H9 (cell line): ENCODE measurements around the gene PLEKHM1. TPM values are rescaled to one million over a fixed set of nuclear protein-coding genes. Genes with fewer than 3 reads are reported as not detected.
"Not testable (repeated sequence)": the region's sequence is repeated elsewhere in the genome, so short reads cannot be mapped to it uniquely, and the experiment has no call there.

Experiments
- DNase-seq: peaks from one replicate; pipeline ENCODE4 v3.0.0-alpha.2; 2017
- H2AFZ ChIP-seq: one replicate; pipeline ENCODE4 v1.6.1; 2013; ENCODE audit warnings: mild to moderate bottlenecking, low read length, control low read depth, moderate library complexity
- H2AK5ac ChIP-seq: 2 replicates; pipeline ENCODE4 v1.6.1; 2013; ENCODE audit warnings: low read length, control low read depth, mixed read lengths; ENCODE audit not compliant: insufficient read length
- H2BK120ac ChIP-seq: one replicate; pipeline ENCODE4 v1.6.1; 2013; ENCODE audit warnings: low read depth, mild to moderate bottlenecking, low read length, control low read depth, inconsistent platforms; ENCODE audit not compliant: poor library complexity, severe bottlenecking
- H2BK12ac ChIP-seq: 2 replicates; pipeline ENCODE4 v1.6.1; 2013; ENCODE audit warnings: low read length, control low read depth, mixed read lengths, low read depth; ENCODE audit not compliant: insufficient read length
- H2BK15ac ChIP-seq: 2 replicates; pipeline ENCODE4 v1.6.1; 2013; ENCODE audit warnings: low read depth, low read length, control low read depth
- H2BK20ac ChIP-seq: one replicate; pipeline ENCODE4 v1.6.1; 2013; ENCODE audit warnings: low read depth, mild to moderate bottlenecking, low read length, control low read depth, inconsistent platforms; ENCODE audit not compliant: poor library complexity, severe bottlenecking
- H2BK5ac ChIP-seq: 2 replicates; pipeline ENCODE4 v1.6.1; 2013; ENCODE audit warnings: low read length, control low read depth, mixed read lengths; ENCODE audit not compliant: insufficient read length
- H3K14ac ChIP-seq: 2 replicates; pipeline ENCODE4 v1.6.1; 2013; ENCODE audit warnings: low read length, control low read depth; ENCODE audit not compliant: insufficient read depth
- H3K18ac ChIP-seq: 2 replicates; pipeline ENCODE4 v1.6.1; 2013; ENCODE audit warnings: low read depth, mild to moderate bottlenecking, mixed read lengths, low read length, control low read depth; ENCODE audit not compliant: insufficient read length
- H3K23ac ChIP-seq: 2 replicates; pipeline ENCODE4 v1.6.1; 2013; ENCODE audit warnings: low read length, control low read depth, mixed read lengths, low read depth; ENCODE audit not compliant: insufficient read length
- H3K23me2 ChIP-seq: 2 replicates; pipeline ENCODE4 v1.6.1; 2013; ENCODE audit warnings: low read depth, mild to moderate bottlenecking, mixed read lengths, low read length, control low read depth; ENCODE audit not compliant: insufficient read length, poor library complexity, severe bottlenecking
- H3K27ac ChIP-seq: 2 replicates; pipeline ENCODE4 v1.5.1; 2013; ENCODE audit warnings: low read length, control low read depth, mixed read lengths, low read depth; ENCODE audit not compliant: insufficient read length
- H3K27me3 ChIP-seq: 2 replicates; pipeline ENCODE4 v1.6.1; 2013; ENCODE audit warnings: low read length, control low read depth, inconsistent platforms; ENCODE audit not compliant: insufficient read depth
- H3K4ac ChIP-seq: 2 replicates; pipeline ENCODE4 v1.6.1; 2013; ENCODE audit warnings: low read depth, mild to moderate bottlenecking, control low read depth, inconsistent platforms, low read length, moderate library complexity
- H3K4me1 ChIP-seq: 2 replicates; pipeline ENCODE4 v1.6.1; 2013; ENCODE audit warnings: low read length, control low read depth, inconsistent platforms; ENCODE audit not compliant: insufficient read depth
- H3K4me2 ChIP-seq: 2 replicates; pipeline ENCODE4 v1.6.1; 2013; ENCODE audit warnings: low read length, control low read depth, mixed read lengths; ENCODE audit not compliant: insufficient read length, insufficient read depth
- H3K56ac ChIP-seq: 2 replicates; pipeline ENCODE4 v1.6.1; 2013; ENCODE audit warnings: low read depth, mild to moderate bottlenecking, mixed read lengths, low read length, control low read depth; ENCODE audit not compliant: insufficient read length
- H3K79me1 ChIP-seq: 2 replicates; pipeline ENCODE4 v1.6.1; 2013; ENCODE audit warnings: low read depth, mild to moderate bottlenecking, moderate library complexity, low read length, control low read depth, inconsistent platforms; ENCODE audit not compliant: insufficient read depth, poor library complexity, severe bottlenecking
- H3K79me2 ChIP-seq: 2 replicates; pipeline ENCODE4 v1.6.1; 2013; ENCODE audit warnings: low read length, control low read depth, inconsistent platforms; ENCODE audit not compliant: insufficient read depth
- H3K9ac ChIP-seq: 2 replicates; pipeline ENCODE4 v1.6.1; 2013; ENCODE audit warnings: low read length, control low read depth, mixed read lengths; ENCODE audit not compliant: insufficient read length; ENCODE audit errors: extremely low read depth
- H3K9me3 ChIP-seq: one replicate; pipeline ENCODE4 v1.6.1; 2013; ENCODE audit warnings: low read depth, low read length, inconsistent platforms; ENCODE audit not compliant: control insufficient read depth
- H3T11ph ChIP-seq: one replicate; pipeline ENCODE4 v1.6.1; 2013; ENCODE audit warnings: mild to moderate bottlenecking, low read length, control low read depth, inconsistent platforms
- H4K20me1 ChIP-seq: one replicate; pipeline ENCODE4 v1.6.1; 2013; ENCODE audit not compliant: control insufficient read depth, insufficient read length, insufficient read depth
- H4K5ac ChIP-seq: 2 replicates; pipeline ENCODE4 v1.6.1; 2013; ENCODE audit warnings: low read depth, mild to moderate bottlenecking, mixed read lengths, low read length, control low read depth; ENCODE audit not compliant: insufficient read length
- H4K8ac ChIP-seq: replicated peaks from 2 replicates; pipeline ENCODE4 v1.6.1; 2013; ENCODE audit warnings: low read length, control low read depth, mixed read lengths, low read depth; ENCODE audit not compliant: insufficient read length
- H4K91ac ChIP-seq: 2 replicates; pipeline ENCODE4 v1.6.1; 2013; ENCODE audit warnings: low read depth, mild to moderate bottlenecking, moderate library complexity, mixed read lengths, low read length, control low read depth; ENCODE audit not compliant: insufficient read length
- H3K27ac Mint-ChIP-seq, 3 experiments: 2 replicates in 2 of 3; 3 replicates in 1 of 3; pipeline ENCODE4 v1.8.0; 2020 to 2021; ENCODE audit warnings: mixed read lengths in 3 of 3, mild to moderate bottlenecking in 1 of 3, moderate library complexity in 1 of 3
- H3K27me3 Mint-ChIP-seq: 2 replicates; pipeline ENCODE4 v1.8.0; 2021; ENCODE audit warnings: low read depth, mild to moderate bottlenecking, moderate library complexity, mixed read lengths
- H3K36me3 Mint-ChIP-seq, 3 experiments: 2 replicates in 2 of 3; 3 replicates in 1 of 3; pipeline ENCODE4 v1.8.0; 2020 to 2021; ENCODE audit warnings: low read depth in 3 of 3, mixed read lengths in 3 of 3; ENCODE audit not compliant: insufficient read depth in 1 of 3
- H3K4me1 Mint-ChIP-seq, 2 experiments: 2 replicates each; pipeline ENCODE4 v1.8.0; 2020; ENCODE audit warnings: mixed read lengths in 2 of 2
- H3K4me3 Mint-ChIP-seq, 2 experiments: 2 replicates in 1 of 2; 3 replicates in 1 of 2; pipeline ENCODE4 v1.8.0; 2020 to 2021; ENCODE audit warnings: mild to moderate bottlenecking in 2 of 2, mixed read lengths in 2 of 2, moderate library complexity in 1 of 2
- H3K9me3 Mint-ChIP-seq, 2 experiments: 2 replicates in 1 of 2; 3 replicates in 1 of 2; pipeline ENCODE4 v1.8.0; 2020; ENCODE audit warnings: mild to moderate bottlenecking in 2 of 2, mixed read lengths in 2 of 2, moderate library complexity in 1 of 2
- WGBS: extraction: QIAGEN DNeasy Blood & Tissue Kit; methylation state at CpG from one replicate; pipeline ENCODE4 v1.1.7; 2013; ENCODE audit warnings: missing lambda C conversion rate, low lambda C conversion rate, mixed read lengths; ENCODE audit not compliant: insufficient read length; ENCODE audit errors: extremely low coverage; 5-methylcytosine and 5-hydroxymethylcytosine counted together
- total RNA-seq: library from RNA; stranded (reverse); gene quantifications from 2 replicates; pipeline ENCODE4 v1.2.1, GENCODE V29; 2021

The PLEKHM1 gene
- total RNA-seq, 1 experiment from 2014 or later, result 20.7 TPM

- no CpG with 5 or more reads among the region's 9 CpGs for WGBS
- H3K27me3 ChIP-seq, result not testable (repeated sequence)
Observed at GRCh38 chr17:45452329-45453224, 37.9 kb downstream of the PLEKHM1 start.

GRCh38 chr17:45451660-45452059 is 38.9 kb downstream of the PLEKHM1 start:
- H3K14ac ChIP-seq, H3K79me2 ChIP-seq, H2BK12ac ChIP-seq, H2BK15ac ChIP-seq, H4K20me1 ChIP-seq, H2BK5ac ChIP-seq, H3K4me1 ChIP-seq, H3K4ac ChIP-seq, H2AK5ac ChIP-seq, H3K4me1 Mint-ChIP-seq, H3K27ac ChIP-seq, H3K4me2 ChIP-seq, H3K9me3 ChIP-seq, H3K9me3 Mint-ChIP-seq, H3K18ac ChIP-seq, H4K8ac ChIP-seq, H3K56ac ChIP-seq, H2AFZ ChIP-seq, H3K27ac Mint-ChIP-seq, H3K79me1 ChIP-seq, DNase-seq, H3K36me3 Mint-ChIP-seq, H3K23ac ChIP-seq, H4K91ac ChIP-seq, H4K5ac ChIP-seq, H2BK20ac ChIP-seq, H2BK120ac ChIP-seq, H3K9ac ChIP-seq, H3K23me2 ChIP-seq, H3T11ph ChIP-seq, H3K27me3 ChIP-seq, H3K27me3 Mint-ChIP-seq, H3K4me3 Mint-ChIP-seq: not testable (repeated sequence)
- no CpG with 5 or more reads among the region's 10 CpGs for WGBS

More at GRCh38 chr17:45452329-45453224, 37.9 kb downstream of the PLEKHM1 start:
- H2BK12ac ChIP-seq, H3K27me3 Mint-ChIP-seq, H3T11ph ChIP-seq, DNase-seq, H2BK20ac ChIP-seq, H3K9me3 Mint-ChIP-seq, H2AFZ ChIP-seq, H3K4me2 ChIP-seq, H2BK15ac ChIP-seq, H3K36me3 Mint-ChIP-seq, H3K14ac ChIP-seq, H3K9me3 ChIP-seq, H3K79me2 ChIP-seq, H3K4me3 Mint-ChIP-seq, H3K27ac ChIP-seq, H4K5ac ChIP-seq, H2BK5ac ChIP-seq, H4K91ac ChIP-seq, H3K79me1 ChIP-seq, H4K8ac ChIP-seq, H3K23ac ChIP-seq, H2BK120ac ChIP-seq, H3K56ac ChIP-seq, H3K4me1 ChIP-seq, H4K20me1 ChIP-seq, H3K4ac ChIP-seq, H2AK5ac ChIP-seq, H3K27ac Mint-ChIP-seq, H3K4me1 Mint-ChIP-seq, H3K18ac ChIP-seq, H3K23me2 ChIP-seq, H3K9ac ChIP-seq: not testable (repeated sequence)
